ENCODE results near the gene TMEM141.

The TMEM141 gene

DNA sequence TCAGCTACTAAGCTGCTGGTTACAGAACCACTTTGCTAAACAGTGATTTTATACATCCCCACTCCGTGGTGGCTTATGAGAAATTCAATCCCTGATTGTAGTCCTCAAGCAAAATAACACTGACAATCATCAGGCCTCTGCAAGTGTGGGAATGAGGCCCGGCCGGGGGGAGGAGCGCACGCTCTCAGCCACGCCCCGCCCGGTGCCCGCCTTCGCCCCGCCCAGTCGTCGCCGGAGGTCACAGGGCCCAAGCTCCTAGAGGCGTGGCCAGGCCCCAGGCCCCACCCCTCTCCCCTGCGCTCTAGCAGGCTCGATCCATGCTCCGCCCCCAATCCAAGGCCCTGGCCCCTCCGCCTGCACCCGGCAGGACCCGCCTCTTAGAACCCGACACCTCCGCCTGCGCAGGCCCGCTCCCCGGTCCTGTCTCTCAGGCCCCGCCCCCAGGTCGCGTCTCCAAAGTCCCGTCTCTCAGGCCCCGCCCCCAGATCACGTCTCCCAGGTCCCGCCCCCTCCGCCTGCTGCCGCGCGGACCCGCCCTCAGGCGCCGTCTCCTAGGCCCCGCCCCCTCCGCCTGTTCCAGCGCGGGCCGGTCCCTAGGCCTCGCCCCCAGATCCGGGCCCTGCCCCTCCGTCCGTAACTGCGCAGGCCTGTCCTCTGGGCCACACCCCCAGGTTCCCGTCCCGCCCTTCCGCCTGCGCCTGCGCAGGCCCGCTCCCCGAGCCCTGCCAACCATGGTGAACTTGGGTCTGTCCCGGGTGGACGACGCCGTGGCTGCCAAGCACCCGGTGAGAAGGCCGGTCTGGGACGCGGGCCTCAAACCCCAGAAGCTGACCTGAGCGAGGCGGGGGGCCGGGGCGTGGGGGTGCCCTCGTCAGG is at the start of gene TMEM141:
Gene TMEM141, plus strand, starts transcription at position 705 of the 876 bp plus-strand sequence. Its CDS starts 27 bp downstream, at position 732.
- peak; percentile 98 for DNase-seq

DNA sequence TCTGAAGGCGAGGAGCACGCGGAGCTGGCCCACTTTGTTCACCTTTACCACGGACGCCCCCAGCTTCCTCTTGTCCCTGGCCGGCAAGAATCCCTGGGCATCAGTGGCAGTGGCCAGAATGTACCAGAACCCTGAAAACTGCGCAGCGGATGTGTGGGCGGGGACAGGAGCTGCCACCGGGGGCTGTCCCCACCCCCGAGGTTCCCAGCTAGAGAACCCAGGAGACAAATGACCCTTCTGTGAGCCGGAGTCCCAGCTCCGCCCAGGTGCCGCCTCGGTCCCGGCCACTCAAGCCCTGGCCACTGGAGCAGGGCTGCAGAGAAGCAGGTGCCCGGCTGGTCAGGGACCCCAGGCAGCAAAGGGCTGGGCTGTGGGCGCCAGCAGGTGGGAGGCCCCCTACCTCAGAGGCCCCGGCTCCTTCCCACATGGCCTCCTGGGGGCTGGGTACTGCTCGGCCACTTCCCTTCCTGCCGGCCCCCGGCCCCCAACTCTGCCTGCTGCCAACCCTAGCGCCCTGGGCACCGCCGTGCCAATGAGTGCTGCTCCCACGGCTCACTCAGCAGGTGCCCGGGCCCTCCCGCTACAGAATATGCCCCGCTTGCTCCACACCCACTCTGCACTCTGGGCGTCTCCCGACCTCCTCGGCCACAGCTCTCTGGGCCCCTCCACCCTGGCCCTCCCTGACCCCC is 49.1 kb upstream of the TMEM141 start:
- DNase-seq = no peak

DNA sequence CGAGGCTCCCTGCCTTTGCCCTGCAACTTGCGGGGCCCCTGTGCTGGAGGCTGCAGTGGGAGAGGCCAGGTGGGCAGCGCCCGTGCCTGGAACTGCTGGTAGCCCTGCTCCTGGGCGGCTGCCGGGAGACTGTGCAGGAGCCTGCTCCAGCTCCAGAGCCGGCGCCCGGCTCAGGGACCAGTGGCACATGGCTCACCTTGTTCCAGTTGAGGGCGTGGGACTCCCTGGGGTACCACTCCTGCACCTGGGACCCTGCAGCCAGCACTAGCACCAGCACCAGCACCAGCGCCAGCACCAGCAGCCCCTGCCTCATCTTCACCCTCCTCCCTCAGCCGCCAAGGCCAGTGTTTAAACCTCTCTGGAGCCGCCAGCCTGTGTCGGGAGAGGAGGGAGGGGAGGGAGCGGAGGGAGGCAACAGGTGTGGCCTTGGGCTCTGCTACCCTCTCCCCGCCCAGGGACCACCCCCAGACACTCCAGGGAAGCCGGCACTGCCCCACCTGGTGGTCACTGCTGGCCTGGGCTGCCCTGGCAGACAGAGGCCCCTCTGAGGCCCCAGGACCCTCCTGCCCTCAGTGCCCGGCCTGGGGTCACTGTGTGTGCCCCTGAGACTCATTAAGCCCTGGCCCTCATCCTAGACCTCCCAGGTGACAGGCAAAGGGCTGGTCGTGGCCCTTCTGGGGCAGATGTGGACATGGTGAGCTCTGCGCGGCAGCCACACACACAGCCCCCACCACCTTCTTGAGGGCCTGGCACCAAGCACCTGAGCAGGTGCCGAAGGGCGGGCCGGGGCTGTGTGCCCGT is 48.4 kb upstream of the TMEM141 start, which contains the start of gene LCN10:
Gene LCN10, minus strand, starts transcription at position 350 of the 801 bp plus-strand sequence. Its CDS starts 37 bp downstream, at position 313.
- no peak for DNase-seq

DNA sequence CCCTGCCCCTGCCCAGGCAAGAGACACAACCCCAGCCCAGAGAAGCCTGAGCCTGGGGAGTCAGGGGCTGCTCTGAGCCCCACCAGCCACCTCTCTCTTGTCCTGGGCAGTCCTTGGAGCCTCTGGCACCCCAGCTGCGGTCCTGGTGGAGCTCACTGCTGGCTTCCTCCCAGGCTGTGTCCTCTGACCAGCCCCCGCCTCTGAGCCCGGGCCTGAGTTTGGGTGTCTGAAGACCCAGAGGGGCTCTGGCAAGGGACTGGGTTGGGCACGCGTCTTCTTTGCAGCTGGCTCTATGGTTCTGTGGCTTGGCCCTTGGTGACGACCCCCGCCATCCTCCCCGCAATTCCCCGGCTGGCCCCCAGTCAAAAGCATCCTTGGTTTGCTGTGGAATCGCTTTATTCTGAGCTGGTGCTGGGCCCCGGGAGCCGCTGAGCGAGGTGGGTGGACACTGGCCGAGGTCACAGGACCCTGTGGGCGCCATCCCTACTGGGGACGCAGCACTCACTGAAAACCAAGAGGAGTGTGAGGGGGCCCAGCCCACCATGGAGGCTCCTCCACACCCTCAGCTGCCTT is 47.4 kb upstream of the TMEM141 start:
- no peak for DNase-seq

DNA sequence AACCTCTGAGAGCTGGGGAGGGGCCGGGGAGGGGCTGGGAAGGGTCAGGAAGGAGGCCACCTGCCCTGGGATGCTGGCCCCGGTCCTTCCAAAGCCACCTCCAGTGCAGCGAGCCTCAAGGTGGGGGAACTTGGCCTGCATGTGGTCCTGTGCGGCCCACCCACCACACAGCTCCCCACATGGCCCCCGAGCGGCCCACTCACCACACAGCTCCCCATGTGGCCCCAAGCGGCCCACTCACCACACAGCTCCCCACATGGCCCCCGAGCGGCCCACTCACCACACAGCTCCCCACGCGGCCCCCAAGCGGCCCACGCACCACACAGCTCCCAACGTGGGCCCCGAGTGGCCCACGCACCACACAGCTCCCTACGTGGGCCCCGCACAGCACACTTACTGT is 46.4 kb upstream of the TMEM141 start:
- DNase-seq = no peak

DNA sequence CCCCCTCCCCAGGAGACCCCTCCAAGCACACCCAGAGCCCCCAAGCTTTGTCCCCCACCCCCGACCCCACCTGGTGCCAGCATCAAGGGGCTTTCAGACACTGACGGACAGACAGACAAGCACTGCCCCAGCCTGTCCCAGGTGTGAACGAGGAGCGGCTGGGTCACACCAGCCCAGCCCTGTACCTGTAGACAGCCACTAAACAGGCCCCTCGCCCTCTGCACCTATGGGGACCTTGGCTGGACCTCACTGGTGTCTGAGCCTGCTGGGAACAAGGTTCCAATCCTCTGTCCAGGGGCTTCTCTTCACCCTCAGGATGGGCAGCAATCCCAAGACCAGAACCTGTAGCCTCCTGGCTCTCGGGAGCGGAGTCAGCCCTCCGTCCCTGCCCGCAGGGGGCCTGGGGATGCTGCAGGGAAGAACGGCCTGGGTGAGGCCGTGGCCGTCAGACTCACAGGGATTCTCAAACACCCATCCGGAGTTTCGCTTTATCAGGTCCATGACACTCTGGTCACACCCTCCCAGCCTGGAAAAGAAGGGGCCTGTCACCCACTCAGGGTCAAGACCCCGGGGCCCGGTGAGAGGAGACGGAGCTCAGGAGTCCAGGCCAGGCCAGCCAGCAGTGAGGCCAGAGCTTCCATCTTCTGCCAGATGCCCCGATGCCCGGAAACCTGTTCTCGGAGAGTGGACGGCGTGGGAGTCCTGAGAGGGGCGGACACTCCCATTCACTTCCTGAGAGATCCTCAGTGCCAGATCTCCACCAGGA is 45.6 kb upstream of the TMEM141 start:
- peak in 1 of 2 experiments; percentile 32 for DNase-seq

DNA sequence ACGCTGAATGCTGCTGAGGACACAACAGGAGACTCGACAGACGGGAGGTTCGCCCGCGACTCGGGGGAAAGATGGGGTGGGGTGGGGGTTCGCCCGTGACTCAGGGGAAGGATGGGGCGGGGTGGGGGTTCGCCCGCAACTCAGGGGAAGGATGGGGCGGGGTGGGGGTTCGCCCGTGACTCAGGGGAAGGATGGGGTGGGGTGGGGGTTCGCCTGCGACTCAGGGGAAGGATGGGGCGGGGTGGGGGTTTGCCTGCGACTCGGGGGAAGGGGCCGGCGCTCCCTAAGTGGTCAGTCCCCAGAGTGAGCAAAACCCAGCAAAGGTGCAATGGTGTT is 45.0 kb upstream of the TMEM141 start:
- no peak for DNase-seq

DNA sequence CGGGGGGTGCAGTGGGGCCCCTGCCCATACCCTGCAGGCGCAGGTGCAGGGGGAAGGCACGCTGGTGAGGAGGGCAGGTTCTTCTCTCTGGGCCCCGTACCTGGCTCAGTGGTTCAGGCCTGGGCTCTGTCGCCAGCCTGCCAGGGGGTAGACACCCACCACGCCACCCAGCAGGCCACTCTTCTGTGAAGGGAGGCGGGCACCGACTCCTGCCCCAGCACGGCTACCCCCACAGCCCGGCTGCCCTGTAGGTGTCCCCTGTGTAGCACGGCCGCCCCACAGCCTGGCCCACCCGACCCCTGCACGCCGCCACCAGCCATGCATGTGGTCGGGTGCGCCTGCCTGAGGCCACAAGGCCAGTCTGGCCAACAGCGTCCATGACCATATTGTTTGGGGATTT is 44.5 kb upstream of the TMEM141 start:
- DNase-seq = no peak

DNA sequence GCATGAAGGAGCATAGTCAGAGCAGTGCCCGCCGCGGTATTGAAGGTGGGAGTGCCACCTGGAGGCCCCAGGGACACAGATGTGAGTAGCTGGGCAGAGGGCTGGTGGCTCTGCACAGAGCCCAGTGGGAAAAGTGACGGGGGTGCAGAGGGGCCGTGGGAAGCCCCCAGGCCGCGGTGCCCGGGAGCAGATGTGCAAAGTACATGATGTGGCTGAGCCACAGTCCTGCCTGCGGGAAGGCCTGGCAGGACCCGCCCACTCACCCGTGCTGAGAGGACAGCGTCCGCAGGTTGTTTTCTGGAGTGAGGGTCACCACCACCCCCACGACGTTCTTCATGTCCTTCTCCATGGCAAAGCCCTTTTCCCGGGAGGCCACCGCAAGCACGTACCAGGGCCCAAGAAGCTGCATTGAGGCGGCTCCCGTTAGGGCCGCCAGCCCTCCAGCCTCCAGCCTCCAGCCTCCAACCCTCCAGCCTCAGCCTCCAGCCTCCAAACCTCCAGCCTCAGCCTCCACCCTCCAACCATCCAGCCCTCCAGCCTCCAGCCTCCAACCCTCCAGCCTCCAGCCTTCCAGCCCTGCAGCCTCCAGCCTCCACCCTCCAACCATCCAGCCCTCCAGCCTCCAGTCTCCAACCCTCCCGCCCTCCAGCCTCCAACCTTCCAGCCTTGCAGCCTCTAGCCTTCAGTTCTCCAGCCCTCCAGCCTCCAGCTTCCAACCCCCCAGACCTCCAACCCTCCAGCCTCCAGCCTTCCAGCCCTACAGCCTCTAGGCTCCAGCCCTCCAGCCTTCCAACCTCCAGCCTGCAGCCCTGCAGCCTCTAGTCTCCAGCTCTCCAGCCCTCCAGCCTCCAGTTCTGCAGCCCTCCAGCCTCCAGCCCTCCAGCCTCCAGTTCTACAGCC is 43.7 kb upstream of the TMEM141 start:
- DNase-seq = no peak

DNA sequence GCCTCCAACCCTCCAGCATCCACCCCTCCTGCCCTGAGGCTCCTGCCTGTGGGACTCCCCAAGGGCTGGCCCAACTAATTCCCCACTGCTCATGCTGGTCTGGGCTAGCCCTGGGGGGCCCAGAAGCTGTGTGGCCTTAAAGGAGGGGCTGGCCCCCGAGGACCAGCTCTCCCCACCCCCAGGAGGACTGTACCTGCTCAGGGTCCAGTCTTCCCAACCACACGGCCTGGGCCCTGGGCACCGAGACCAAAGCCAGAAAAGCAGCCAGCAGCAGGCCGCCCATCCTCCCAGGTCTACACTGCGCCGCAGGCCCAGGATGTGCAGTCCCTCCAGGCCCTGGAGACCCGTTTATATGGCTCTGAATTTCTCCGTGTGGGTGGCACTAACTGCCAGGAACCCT is 42.9 kb upstream of the TMEM141 start, which contains the start of gene LCN6:
Gene LCN6, minus strand, starts transcription at position 325 of the 400 bp plus-strand sequence. Its CDS starts 42 bp downstream, at position 283.
- DNase-seq = no peak

DNA sequence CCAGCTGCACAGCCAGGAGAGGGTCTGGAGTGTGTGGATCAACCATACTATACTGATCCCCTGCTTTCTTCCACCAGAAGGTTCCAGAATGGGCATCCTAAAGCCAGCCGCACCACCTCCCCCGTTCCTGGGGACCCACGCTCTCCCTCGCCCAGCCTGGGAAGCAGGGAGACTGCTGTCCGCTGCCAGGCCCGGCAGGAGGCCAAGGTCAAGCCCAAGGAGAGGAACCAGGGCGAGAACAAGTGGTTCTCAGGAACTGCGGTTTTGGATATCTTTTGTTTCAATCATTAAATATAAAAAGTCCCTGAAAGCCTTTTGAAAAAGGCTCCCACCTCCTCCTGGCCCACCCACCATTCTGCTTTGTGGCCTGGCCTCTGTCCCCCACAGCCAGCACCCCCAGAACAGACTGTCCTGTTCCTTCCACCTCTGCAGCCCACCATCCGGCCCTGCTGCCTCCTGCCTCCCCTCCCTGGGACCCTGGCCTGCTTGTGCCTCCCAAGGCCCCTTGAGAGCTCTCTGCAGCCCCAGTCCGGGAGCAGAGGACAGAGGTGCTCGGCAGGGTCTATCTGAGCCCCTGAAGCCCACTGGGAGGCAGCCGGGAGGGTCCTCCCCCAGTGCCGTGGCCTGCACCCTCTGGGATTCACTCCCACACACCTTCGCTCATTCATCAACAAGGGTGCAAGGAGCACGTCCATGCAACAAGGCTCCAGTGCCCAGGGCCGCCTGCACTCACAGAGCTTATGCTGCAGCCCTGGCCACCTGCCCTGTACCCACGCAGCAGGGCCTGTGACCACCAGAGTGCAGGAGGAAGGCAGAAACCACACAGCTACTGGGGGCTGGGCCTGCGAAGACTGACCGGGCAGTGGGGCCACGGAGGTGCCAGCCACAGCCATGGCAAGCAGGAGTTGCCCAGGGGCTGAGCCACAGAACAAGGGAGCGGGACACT is 42.2 kb upstream of the TMEM141 start:
- DNase-seq = no peak

DNA sequence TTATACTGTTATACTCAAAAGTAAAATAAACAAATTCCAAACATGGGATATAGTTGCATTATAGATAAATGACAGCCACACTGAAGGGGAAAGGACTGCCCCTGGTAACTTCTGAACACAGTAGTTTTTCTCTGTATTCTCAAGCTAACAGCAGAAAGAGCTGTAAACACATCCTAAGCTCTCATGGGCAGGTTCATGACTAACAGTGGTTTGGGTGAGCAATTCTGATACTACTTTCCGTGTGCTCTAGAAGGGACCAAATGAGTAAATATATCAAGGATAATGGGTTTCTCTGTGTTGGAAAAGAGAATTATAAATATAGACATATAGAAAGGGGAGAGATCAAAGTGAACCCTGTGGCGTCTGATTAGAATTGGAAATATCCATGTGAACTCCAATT is 40.6 kb upstream of the TMEM141 start:
- no peak for DNase-seq

DNA sequence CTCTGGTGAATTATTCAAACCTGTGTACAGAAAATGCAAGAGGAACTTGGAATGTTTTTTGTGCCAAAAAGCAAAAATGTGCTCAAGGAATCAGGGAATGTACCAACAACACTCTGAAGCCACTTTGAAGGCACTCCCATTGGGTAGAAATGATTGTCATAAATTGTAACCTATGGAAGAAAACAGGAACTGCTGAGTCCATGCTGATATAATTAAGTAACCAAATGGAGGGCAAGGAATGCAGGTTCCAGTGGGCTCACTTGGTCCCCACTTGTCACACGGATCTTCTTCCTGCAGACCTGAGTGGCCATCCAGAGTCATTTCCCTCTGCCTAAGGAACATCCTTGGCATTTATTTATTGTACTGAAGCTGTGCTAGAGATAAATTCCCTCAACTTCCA is 39.9 kb upstream of the TMEM141 start:
- DNase-seq = no peak

DNA sequence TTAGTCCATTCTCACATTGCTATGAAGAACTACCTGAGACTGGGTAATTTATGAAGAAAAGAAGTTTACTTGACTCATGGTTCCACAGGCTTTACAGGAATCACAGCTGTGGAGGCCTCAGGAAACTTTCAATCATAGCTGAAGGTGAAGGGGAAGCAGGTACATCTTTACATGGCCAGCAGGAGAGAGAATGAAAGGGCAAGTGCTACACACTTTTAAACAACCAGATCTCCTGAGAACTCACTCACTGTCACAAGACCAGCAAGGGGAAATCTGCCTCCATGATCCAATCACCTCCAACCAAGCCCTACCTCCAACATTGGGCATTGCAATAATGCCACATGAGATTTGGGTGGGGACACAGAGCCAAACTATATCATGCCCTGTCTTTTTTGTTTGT is 39.3 kb upstream of the TMEM141 start:
- no peak for DNase-seq

DNA sequence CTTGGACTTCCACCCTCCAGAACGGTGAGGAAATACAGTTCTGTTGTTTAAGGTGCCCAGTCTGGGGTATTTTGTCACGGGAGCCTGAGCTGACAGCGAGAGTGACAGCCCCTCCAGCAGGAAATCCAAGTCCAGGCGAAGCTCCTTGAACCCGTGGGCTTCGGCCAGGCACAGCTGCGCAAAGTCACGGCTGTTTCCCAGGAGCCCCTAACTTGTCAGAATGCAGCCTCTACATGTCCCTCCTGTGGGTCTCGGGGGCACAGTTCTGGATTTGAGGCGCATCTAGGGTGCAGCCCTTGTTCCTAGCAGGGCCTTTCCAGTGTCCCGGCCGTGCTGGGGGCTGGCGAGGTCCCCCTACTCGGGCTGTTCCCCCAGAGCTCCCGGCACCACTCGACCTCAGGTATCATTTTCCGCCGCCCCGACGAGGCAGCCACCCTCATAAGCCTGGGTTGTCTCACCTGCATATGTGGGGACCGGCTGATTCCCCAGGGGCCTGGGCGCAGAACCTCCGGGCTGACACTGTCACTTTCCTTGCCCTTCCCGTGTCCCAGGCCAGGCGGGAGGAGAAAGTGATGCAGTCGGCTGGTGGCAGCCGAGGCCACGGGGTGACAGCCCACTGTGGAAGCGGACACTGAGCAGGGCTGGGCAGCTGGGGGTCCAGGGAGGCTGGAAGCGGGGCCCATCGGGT is 37.6 kb upstream of the TMEM141 start:
- no peak for DNase-seq

DNA sequence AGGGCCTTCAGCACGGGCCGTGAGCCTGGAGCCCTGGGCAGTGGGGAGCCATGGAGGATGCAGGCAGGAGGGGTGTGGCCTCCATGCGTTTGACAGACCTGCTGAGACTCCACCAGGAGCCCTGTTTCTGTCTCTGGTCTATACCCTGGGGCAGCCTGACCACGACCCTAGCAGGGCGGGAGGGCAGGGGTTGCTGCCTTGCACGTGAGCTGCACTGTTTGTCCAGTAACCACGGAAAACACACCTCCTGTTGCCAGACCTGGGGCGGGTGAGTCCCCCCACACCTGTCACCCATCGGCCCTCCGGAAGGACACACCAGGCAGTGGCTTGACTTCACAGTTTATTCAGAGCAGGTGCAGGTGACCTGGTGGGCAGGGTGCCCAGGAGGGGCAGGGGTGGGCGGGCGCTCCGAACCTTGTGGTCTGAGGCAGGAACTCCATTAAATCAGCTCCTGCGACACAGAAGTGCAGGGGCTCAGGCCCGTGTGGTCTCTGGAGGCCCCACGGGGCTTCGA is 37.0 kb upstream of the TMEM141 start:
- DNase-seq = no peak

DNA sequence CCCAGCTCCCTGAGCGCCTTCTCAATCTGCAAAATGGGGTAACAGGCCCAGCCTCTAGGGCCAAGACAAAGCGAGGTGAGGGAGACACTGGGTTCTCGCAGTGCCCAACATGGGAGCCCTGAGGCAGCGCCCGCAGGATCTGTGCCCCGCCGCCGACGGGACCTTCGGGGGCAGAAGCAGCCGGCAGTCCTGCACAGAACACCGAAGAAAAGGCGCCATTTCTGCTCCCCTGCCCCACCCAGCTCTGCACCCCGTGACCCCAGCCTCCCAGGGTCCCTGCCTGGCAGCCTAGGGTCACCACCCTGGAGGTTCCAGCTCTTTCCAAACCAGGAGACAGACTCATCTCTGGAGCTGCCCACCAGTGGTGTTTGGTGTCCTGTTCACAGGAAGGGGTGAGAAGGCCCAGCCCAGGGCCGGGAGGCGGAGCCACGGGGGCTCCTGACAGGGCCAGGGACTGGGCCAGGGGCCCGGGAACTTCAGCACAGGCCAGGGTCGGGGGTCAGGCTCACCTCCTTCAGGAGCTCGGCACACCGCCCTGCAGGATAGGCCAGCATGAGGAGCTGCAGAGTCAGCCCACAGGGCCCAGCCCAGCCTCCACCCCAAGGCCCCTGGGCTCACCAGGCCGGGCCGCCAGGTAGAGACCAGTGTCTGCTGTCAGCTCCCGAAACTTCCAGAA is 36.4 kb upstream of the TMEM141 start:
- no peak for DNase-seq
